ENCODE measurements around the gene TRIM45.

Gene TRIM45

DNA sequence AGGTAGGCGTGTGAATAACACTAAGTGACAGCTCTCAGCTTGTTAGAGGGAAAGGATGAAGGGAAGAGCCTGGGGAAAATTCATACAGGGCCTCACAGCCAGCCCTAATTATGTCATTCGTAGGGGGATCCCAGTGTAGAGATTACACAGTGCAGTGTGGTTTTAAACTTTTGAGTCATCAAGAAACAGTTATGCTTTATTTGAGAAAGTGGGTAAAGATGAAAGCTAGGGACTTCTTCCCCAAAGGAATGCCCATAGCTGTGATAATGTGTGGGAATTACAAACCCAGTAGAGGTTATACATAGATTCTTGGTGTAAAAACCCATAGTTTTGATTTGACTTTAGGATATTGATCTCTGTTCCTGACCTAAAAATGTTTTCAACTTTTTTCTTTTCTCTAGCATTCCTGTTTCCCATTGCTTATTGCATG is 59.5 kb downstream of the TRIM45 start:
- DNase-seq (ENCODE audit: extremely low read depth in 1 of 2, low read depth in 1 of 2): no peak

Data from stimulated activated CD8-positive, alpha-beta memory T cell treated with anti-CD3 and anti-CD28 coated beads, Interleukin-7, amount 100 ng/mL, for 48 hours (primary cell).